Vagina (tissue), 2 donors: ENCODE results near the gene OXCT2. TPM values are rescaled to one million over a fixed set of nuclear protein-coding genes. Genes with fewer than 3 reads are reported as not detected.
A peak's percentile ranks its signal among the peaks of the same experiment; 100 is the strongest.
"Not testable (repeated sequence)": the region's sequence is repeated elsewhere in the genome, so short reads cannot be mapped to it uniquely, and the experiment has no call there.

ENCODE experiments used
- DNase-seq, 2 donors: peaks; one replicate each; pipeline ENCODE4 v3.0.0-alpha.2; 2017; ENCODE audit errors: extremely low spot score in 2 of 2
- H3K27ac ChIP-seq: fragments of 200-600 bp; sonication (generic); one replicate; pipeline ENCODE4 v1.5.1; 2019
- H3K27me3 ChIP-seq: fragments of 200-600 bp; sonication (generic); one replicate; pipeline ENCODE4 v1.5.1; 2019
- H3K36me3 ChIP-seq, 2 donors: fragments of 200-600 bp; sonication (generic); one replicate each; pipeline ENCODE4 v1.5.1; 2017 to 2019
- H3K4me1 ChIP-seq: fragments of 200-600 bp; sonication (generic); one replicate; pipeline ENCODE4 v1.5.1; 2019
- H3K4me3 ChIP-seq, 2 donors: fragments of 200-600 bp; sonication (generic); 1 replicate in 1 of 2; 2 replicates in 1 of 2; pipeline ENCODE4 v1.5.1; 2016 to 2019
- H3K9me3 ChIP-seq: fragments of 200-600 bp; sonication (generic); one replicate; pipeline ENCODE4 v1.5.1; 2019
- CTCF ChIP-seq, 3 experiments: fragments of 450-650 bp in 2 of 3; fragments of 200-600 bp in 1 of 3; sonication (generic) in 1 of 3; IDR thresholded peaks; one replicate each; pipeline ENCODE4 v1.5.1; 2017 to 2019; ENCODE audit warnings: antibody characterized with exemption in 3 of 3, mild to moderate bottlenecking in 2 of 3, moderate library complexity in 2 of 3
- POLR2A ChIP-seq, 2 donors: fragments of 450-650 bp; IDR thresholded peaks; one replicate each; pipeline ENCODE4 v1.6.1; 2017; ENCODE audit warnings: antibody characterized with exemption in 2 of 2, mild to moderate bottlenecking in 2 of 2, moderate library complexity in 2 of 2
- POLR2AphosphoS5 ChIP-seq, 2 donors: sonication (generic); formaldehyde crosslinking; IDR thresholded peaks; one replicate each; pipeline ENCODE4 v1.9.0; 2017; ENCODE audit warnings: antibody characterized with exemption in 2 of 2, mild to moderate bottlenecking in 2 of 2, low read depth in 1 of 2; ENCODE audit not compliant: insufficient read depth in 1 of 2
- intact Hi-C: fragments of 100-400 bp; cut with DNase I; formaldehyde crosslinking; loops from one replicate; pipeline ENCODE4 v1.15.1; 2023
- total RNA-seq: library from RNA; depleted of rRNA; stranded (reverse); fragments of >200 nt; gene quantifications from one replicate; pipeline ENCODE4 v1.2.3, GENCODE V29; 2016

The OXCT2 gene
- total RNA-seq, 1 donor from 2014 or later: not detected

- Histone ChIP-seq H3K36me3 (no peaks in the 10 kb centered on the region), H3K4me1 (peaks cover 6% of the 10 kb centered on the region), H3K27ac (no peak within 1 kb of the TSS), H3K4me3 (peak within 1 kb of the TSS; percentile 46 to 49), H3K9me3 (no peaks in the 10 kb centered on the region), H3K27me3 (no peaks in the 10 kb centered on the region)
- intact Hi-C loops: no loop called here
- no peak for DNase-seq
- TF ChIP-seq CTCF (IDR thresholded peaks at IDR 0.05): no peak
- TF ChIP-seq POLR2A (IDR thresholded peaks at IDR 0.05): no peak
- no peak for TF ChIP-seq POLR2AphosphoS5 (IDR thresholded peaks at IDR 0.05; ENCODE audit: insufficient read depth in 1 of 2, low read depth in 1 of 2)
Observed at GRCh38 chr1:39788758-39789570, 17.8 kb upstream of the OXCT2 start, which contains the start of gene BMP8B. Gene BMP8B (minus strand): TSS chr1:39788865. CDS start chr1:39788485, 380 bp downstream.

- H3K27ac ChIP-seq: no peak overlapping the region
- H3K4me3 ChIP-seq: peak overlapping the region; percentile 46 to 49
- no peaks in the 10 kb centered on the region for H3K27me3 ChIP-seq
- TF ChIP-seq POLR2AphosphoS5 (IDR thresholded peaks at IDR 0.05; ENCODE audit: insufficient read depth in 1 of 2, low read depth in 1 of 2) (no peak), CTCF (IDR thresholded peaks at IDR 0.05) (no peak), POLR2A (IDR thresholded peaks at IDR 0.05) (no peak)
- no peaks in the 10 kb centered on the region for H3K9me3 ChIP-seq
- H3K36me3 ChIP-seq: no peaks in the 10 kb centered on the region
- peaks cover 6% of the 10 kb centered on the region for H3K4me1 ChIP-seq
- DNase-seq: no peak
- intact Hi-C loops: no loop called here
Observed at GRCh38 chr1:39788426-39788757, 17.2 kb upstream of the OXCT2 start.

DNA sequence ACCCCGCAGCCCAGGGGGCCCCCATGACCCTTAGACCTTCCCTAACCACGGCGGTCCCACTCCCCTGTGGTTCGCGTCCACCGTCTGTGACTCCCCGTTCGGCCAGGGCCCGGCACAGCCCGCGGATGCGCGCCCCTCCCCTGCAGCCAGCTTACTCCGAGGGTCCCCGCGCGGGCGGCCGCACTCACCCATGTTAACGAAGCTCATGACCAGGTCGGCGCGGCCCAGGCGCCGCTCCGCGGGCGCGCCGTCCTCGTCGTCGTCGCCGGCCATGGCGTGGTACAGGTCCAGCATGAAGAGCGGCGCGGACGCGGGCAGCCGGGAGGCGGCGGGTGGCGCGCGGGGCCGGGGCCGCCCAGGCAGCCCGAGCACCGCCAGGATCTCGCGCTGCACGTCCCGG, 16.8 kb upstream of the OXCT2 start:
- H3K27ac ChIP-seq, DNase-seq, H3K36me3 ChIP-seq, H3K4me1 ChIP-seq, intact Hi-C loops, H3K9me3 ChIP-seq, H3K27me3 ChIP-seq: not testable (repeated sequence)
- H3K4me3 ChIP-seq: peak overlapping the region in 1 of 2 donors; percentile 49

DNA sequence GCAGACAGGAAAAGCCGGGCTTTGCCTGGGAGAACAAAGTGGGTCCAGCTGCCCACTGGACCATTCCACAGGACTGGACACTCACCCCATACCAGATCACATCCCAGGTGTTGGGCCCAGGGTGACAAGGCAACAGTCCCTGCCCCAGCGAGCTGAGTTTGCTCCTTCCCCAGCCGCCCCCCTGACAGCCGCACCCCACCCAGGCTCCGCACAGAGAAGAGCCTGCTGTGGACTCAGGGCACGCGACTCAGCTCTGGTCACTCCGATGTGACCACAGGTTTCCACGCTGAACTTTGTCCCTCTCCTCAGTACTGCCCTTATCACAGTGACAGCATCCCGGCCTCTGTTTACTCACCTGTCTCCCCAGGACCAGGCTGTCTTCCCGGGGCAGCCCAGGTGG, 16.3 kb upstream of the OXCT2 start:
- H3K4me3 ChIP-seq: no peak overlapping the region
- peaks cover 6% of the 10 kb centered on the region for H3K4me1 ChIP-seq
- H3K9me3 ChIP-seq: no peaks in the 10 kb centered on the region
- TF ChIP-seq CTCF (IDR thresholded peaks at IDR 0.05) (no peak), POLR2AphosphoS5 (IDR thresholded peaks at IDR 0.05; ENCODE audit: insufficient read depth in 1 of 2, low read depth in 1 of 2) (no peak), POLR2A (IDR thresholded peaks at IDR 0.05) (no peak)
- H3K27ac ChIP-seq: no peak overlapping the region
- intact Hi-C loops: no loop called here
- H3K27me3 ChIP-seq: no peaks in the 10 kb centered on the region
- DNase-seq: no peak
- no peaks in the 10 kb centered on the region for H3K36me3 ChIP-seq

DNA sequence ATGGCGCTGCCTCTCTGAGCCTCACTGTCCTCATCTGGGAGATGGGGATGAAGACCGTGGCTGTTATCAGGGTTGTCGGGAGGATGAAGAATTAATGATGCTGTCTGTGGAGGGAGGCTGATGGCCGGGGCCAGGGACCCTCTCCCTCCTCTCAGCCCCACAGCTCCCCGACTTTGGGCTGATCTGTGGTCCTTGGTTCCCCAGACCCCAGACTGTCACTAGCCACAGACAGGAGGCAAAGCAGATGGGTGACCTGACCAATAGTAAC, 15.9 kb upstream of the OXCT2 start:
- H3K27ac ChIP-seq, H3K4me3 ChIP-seq, H3K4me1 ChIP-seq, H3K36me3 ChIP-seq, H3K9me3 ChIP-seq, intact Hi-C loops, DNase-seq, H3K27me3 ChIP-seq: not testable (repeated sequence)

- H3K36me3 ChIP-seq, DNase-seq, H3K27ac ChIP-seq, H3K4me3 ChIP-seq, H3K27me3 ChIP-seq, H3K9me3 ChIP-seq, intact Hi-C loops, H3K4me1 ChIP-seq: not testable (repeated sequence)
Observed at GRCh38 chr1:39786303-39787107, 15.4 kb upstream of the OXCT2 start.

GRCh38 chr1:39782685-39783084, 11.5 kb upstream of the OXCT2 start:
- H3K4me1 ChIP-seq, H3K4me3 ChIP-seq, H3K9me3 ChIP-seq, H3K27ac ChIP-seq, H3K36me3 ChIP-seq, DNase-seq, H3K27me3 ChIP-seq, intact Hi-C loops: not testable (repeated sequence)
